WTC11 (cell line): Measurements from ENCODE around the gene TTC38.

Experiments used
- ATF1 ChIP-seq: sonication (generic); formaldehyde crosslinking; IDR thresholded peaks from 2 replicates; pipeline ENCODE4 v1.8.1; 2023; ENCODE audit warnings: mild to moderate bottlenecking, moderate library complexity, missing genetic modification reagents
- CTCF ChIP-seq: fragments of 200-600 bp; IDR thresholded peaks from 2 replicates; pipeline ENCODE4 v1.8.0; 2022; ENCODE audit warnings: antibody characterized with exemption
- E2F1 ChIP-seq: sonication (generic); formaldehyde crosslinking; IDR thresholded peaks from 2 replicates; pipeline ENCODE4 v1.8.0; 2022; ENCODE audit warnings: mild to moderate bottlenecking, missing genetic modification reagents
- MAX ChIP-seq: sonication (generic); formaldehyde crosslinking; IDR thresholded peaks from 2 replicates; pipeline ENCODE4 v1.8.0; 2022; ENCODE audit warnings: mild to moderate bottlenecking, missing genetic modification reagents
- MLX ChIP-seq: sonication (generic); formaldehyde crosslinking; IDR thresholded peaks from 2 replicates; pipeline ENCODE4 v1.8.1; 2023; ENCODE audit warnings: mild to moderate bottlenecking, missing genetic modification reagents, moderate library complexity
- MYBL2 ChIP-seq: sonication (generic); formaldehyde crosslinking; IDR thresholded peaks from 2 replicates; pipeline ENCODE4 v1.8.1; 2023; ENCODE audit warnings: mild to moderate bottlenecking, moderate library complexity, missing genetic modification reagents
- SP1 ChIP-seq: sonication (generic); formaldehyde crosslinking; conservative IDR thresholded peaks from 2 replicates; pipeline ENCODE4 v1.8.1; 2022; ENCODE audit warnings: missing genetic modification reagents
- TCF7 ChIP-seq: sonication (generic); formaldehyde crosslinking; IDR thresholded peaks from 2 replicates; pipeline ENCODE4 v1.8.0; 2022; ENCODE audit warnings: mild to moderate bottlenecking, low read depth, missing genetic modification reagents, moderate library complexity
- USF2 ChIP-seq: sonication (generic); formaldehyde crosslinking; IDR thresholded peaks from 2 replicates; pipeline ENCODE4 v1.8.1; 2023; ENCODE audit warnings: mild to moderate bottlenecking, missing genetic modification reagents, moderate library complexity

- TF ChIP-seq CTCF, result no peak
- no peak for TF ChIP-seq TCF7 (CRISPR knock-in tag)
- no peak for TF ChIP-seq SP1
- no peak for TF ChIP-seq USF2 (CRISPR knock-in tag)
- TF ChIP-seq E2F1 (CRISPR knock-in tag), result no peak
- TF ChIP-seq MYBL2, result no peak
- no peak for TF ChIP-seq MLX (CRISPR knock-in tag)
- TF ChIP-seq MAX, result no peak
- TF ChIP-seq ATF1 (CRISPR knock-in tag), result no peak
These were observed 27.7 kb upstream of the TTC38 start for GRCh38 chr22:46240073-46240472.
